Measurements from ENCODE around the gene NF1.

DNA sequence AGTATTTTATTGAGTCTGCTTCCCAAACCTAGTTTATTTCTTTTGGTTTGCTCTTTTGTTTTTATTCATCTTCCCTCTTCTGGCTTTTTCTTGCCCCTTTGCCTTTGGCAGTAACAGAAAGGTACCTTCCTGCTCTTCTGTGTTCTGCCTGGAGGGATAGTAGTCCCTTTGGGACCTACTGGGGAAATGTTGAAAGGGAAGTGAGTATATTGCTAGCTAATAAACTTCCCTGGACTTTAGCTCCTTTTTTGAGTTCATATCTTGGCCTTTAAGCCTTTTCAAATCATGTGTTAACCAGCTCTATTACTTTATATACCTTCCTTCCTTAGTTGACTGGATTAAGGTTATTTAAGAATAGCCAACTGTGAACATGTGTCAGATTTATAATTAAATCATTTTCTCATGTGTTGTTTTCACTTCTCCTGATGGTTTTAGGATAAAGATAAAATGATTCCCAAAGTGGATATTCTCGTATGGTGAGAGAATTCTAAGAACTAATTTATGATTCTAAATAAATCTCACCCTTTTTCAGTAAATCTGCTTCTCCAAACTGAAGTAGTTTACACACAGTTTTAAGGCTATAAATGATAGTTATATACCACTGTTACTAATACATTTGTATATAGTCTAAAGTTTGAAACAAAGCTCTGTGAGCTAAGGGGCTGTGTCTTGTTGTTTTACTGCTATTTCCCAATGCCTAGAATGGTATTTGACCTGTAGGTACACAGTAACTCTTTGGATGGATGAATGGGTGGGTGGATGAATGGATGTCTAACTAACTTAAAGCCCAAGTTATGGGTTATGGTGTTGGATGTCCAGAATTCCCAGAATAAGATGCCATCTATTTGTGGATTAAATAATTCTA lies 156.6 kb downstream of the NF1 start:
- no peak for TF ChIP-seq POLR2A (IDR thresholded peaks at IDR 0.05; ENCODE audit: extremely low read depth, insufficient read length)
- TF ChIP-seq, protein P1, sequence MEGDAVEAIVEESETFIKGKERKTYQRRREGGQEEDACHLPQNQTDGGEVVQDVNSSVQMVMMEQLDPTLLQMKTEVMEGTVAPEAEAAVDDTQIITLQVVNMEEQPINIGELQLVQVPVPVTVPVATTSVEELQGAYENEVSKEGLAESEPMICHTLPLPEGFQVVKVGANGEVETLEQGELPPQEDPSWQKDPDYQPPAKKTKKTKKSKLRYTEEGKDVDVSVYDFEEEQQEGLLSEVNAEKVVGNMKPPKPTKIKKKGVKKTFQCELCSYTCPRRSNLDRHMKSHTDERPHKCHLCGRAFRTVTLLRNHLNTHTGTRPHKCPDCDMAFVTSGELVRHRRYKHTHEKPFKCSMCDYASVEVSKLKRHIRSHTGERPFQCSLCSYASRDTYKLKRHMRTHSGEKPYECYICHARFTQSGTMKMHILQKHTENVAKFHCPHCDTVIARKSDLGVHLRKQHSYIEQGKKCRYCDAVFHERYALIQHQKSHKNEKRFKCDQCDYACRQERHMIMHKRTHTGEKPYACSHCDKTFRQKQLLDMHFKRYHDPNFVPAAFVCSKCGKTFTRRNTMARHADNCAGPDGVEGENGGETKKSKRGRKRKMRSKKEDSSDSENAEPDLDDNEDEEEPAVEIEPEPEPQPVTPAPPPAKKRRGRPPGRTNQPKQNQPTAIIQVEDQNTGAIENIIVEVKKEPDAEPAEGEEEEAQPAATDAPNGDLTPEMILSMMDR (IDR thresholded peaks at IDR 0.05; ENCODE audit: low read depth, low read length), result no peak
- no peak for TF ChIP-seq MYC (IDR thresholded peaks at IDR 0.05; ENCODE audit: low read depth, low read length)

Data from NB4 (cell line).